ENCODE results near the gene TRIM52.

DNA sequence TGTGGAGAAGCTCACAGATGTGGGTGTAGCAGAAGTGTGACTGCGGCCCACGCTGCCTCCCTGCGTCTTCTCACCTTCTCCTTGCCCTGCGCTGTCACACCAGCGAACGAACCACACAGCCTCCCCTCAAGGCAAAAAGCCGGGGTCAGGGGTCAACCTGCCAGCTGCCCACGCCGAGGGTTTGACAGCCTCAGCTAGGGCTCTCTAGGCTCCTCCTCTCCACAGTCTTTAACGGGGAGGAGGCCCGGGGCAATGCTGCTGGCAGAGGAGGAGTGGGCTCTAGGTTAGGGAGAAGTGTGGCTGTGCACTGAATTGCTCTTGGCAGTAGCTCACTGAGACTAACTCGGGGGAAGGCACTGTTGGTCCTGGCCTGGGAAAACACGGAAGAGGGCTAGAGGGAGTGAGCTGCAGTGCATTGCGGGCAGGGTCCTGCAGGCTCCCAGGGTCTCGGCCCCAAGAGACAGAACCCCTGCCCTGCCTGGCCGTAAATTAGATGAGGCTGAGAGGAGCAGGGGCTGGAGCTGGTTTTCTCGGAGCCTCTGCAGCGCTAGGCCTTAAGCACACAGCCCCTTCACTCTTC is 4.2 kb upstream of the TRIM52 start:
- TF ChIP-seq, protein P1, sequence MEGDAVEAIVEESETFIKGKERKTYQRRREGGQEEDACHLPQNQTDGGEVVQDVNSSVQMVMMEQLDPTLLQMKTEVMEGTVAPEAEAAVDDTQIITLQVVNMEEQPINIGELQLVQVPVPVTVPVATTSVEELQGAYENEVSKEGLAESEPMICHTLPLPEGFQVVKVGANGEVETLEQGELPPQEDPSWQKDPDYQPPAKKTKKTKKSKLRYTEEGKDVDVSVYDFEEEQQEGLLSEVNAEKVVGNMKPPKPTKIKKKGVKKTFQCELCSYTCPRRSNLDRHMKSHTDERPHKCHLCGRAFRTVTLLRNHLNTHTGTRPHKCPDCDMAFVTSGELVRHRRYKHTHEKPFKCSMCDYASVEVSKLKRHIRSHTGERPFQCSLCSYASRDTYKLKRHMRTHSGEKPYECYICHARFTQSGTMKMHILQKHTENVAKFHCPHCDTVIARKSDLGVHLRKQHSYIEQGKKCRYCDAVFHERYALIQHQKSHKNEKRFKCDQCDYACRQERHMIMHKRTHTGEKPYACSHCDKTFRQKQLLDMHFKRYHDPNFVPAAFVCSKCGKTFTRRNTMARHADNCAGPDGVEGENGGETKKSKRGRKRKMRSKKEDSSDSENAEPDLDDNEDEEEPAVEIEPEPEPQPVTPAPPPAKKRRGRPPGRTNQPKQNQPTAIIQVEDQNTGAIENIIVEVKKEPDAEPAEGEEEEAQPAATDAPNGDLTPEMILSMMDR (IDR thresholded peaks at IDR 0.05), result no peak
- no peak for TF ChIP-seq EZH2phosphoT487 (IDR thresholded peaks at IDR 0.05)

All from neural progenitor cell (in vitro differentiated cells).